IPS-18c (cell line): Measurements from ENCODE around the gene UGT1A4.

Source experiments
- H3K4me3 ChIP-seq: 2 replicates; pipeline ENCODE4 v1.7.0; 2013; ENCODE audit warnings: low read depth, mild to moderate bottlenecking, low read length, moderate library complexity; ENCODE audit not compliant: insufficient read depth
- H3K9me3 ChIP-seq: one replicate; pipeline ENCODE4 v1.6.1; 2013; ENCODE audit warnings: mild to moderate bottlenecking, low read length, moderate library complexity; ENCODE audit not compliant: control insufficient read depth, insufficient read depth

Gene UGT1A4

GRCh38 chr2:233811732-233812131, 93.2 kb downstream of the UGT1A4 start:
- H3K9me3 ChIP-seq: peaks cover 2% of the 10 kb centered on the region
- H3K4me3 ChIP-seq: no peak overlapping the region

- no peaks in the 10 kb centered on the region for H3K9me3 ChIP-seq
Observed at GRCh38 chr2:233813236-233814055, 94.9 kb downstream of the UGT1A4 start.

GRCh38 chr2:233814056-233814835, 95.7 kb downstream of the UGT1A4 start:
- H3K4me3 ChIP-seq: no peak overlapping the region
- H3K9me3 ChIP-seq: no peaks in the 10 kb centered on the region

More at GRCh38 chr2:233813236-233814055, 94.9 kb downstream of the UGT1A4 start:
- no peak overlapping the region for H3K4me3 ChIP-seq

- no peaks in the 10 kb centered on the region for H3K9me3 ChIP-seq
- H3K4me3 ChIP-seq: no peak overlapping the region
Observed at GRCh38 chr2:233815861-233816260, 97.3 kb downstream of the UGT1A4 start.

- H3K9me3 ChIP-seq: no peaks in the 10 kb centered on the region
- no peak overlapping the region for H3K4me3 ChIP-seq
Observed at GRCh38 chr2:233816334-233816733, 97.8 kb downstream of the UGT1A4 start.

GRCh38 chr2:233816771-233817170, 98.2 kb downstream of the UGT1A4 start:
- Histone ChIP-seq H3K4me3 (no peak overlapping the region), H3K9me3 (no peaks in the 10 kb centered on the region)

GRCh38 chr2:233817361-233817911, 98.9 kb downstream of the UGT1A4 start:
- H3K4me3 ChIP-seq: no peak overlapping the region
- H3K9me3 ChIP-seq: no peaks in the 10 kb centered on the region

- Histone ChIP-seq H3K4me3 (no peak overlapping the region), H3K9me3 (no peaks in the 10 kb centered on the region)
Observed at GRCh38 chr2:233817995-233818638, 99.6 kb downstream of the UGT1A4 start.

- Histone ChIP-seq H3K9me3 (no peaks in the 10 kb centered on the region), H3K4me3 (no peak overlapping the region)
Observed at GRCh38 chr2:233818639-233819621, 100.4 kb downstream of the UGT1A4 start.

- no peak overlapping the region for H3K4me3 ChIP-seq
- H3K9me3 ChIP-seq: no peaks in the 10 kb centered on the region
Observed at GRCh38 chr2:233819884-233820773, 101.6 kb downstream of the UGT1A4 start.

- no peaks in the 10 kb centered on the region for H3K9me3 ChIP-seq
Observed at GRCh38 chr2:233820774-233821105, 102.2 kb downstream of the UGT1A4 start.

GRCh38 chr2:233821196-233821595, 102.7 kb downstream of the UGT1A4 start:
- H3K9me3 ChIP-seq: no peaks in the 10 kb centered on the region
- no peak overlapping the region for H3K4me3 ChIP-seq

More at GRCh38 chr2:233820774-233821105, 102.2 kb downstream of the UGT1A4 start:
- no peak overlapping the region for H3K4me3 ChIP-seq

GRCh38 chr2:233821709-233822100, 103.2 kb downstream of the UGT1A4 start:
- Histone ChIP-seq H3K9me3 (no peaks in the 10 kb centered on the region), H3K4me3 (no peak overlapping the region)

- H3K9me3 ChIP-seq: no peaks in the 10 kb centered on the region
- no peak overlapping the region for H3K4me3 ChIP-seq
Observed at GRCh38 chr2:233822101-233822771, 103.7 kb downstream of the UGT1A4 start.
